HepG2 (cell line): Measurements from ENCODE around the gene TBX3. TPM values are rescaled to one million over a fixed set of nuclear protein-coding genes. Genes with fewer than 3 reads are reported as not detected.

Source experiments
- AFF4 ChIP-seq: sonication (generic); formaldehyde crosslinking; IDR thresholded peaks from 2 replicates; pipeline ENCODE4 v1.4.0; 2020; ENCODE audit warnings: missing genetic modification reagents
- ATF4 ChIP-seq, 2 experiments: fragments of 450-650 bp in 1 of 2; sonication (generic) in 1 of 2; formaldehyde crosslinking; IDR thresholded peaks; 2 replicates each; pipeline versions ENCODE4 v1.5.0 to v1.8.0; 2020 to 2022; ENCODE audit warnings: mild to moderate bottlenecking in 1 of 2, missing genetic modification reagents in 1 of 2
- BRD4 ChIP-seq: sonication (generic); formaldehyde crosslinking; IDR thresholded peaks from 2 replicates; pipeline ENCODE4 v1.4.0; 2020; ENCODE audit warnings: missing genetic modification reagents
- ELF1 ChIP-seq: sonication (generic); formaldehyde crosslinking; IDR thresholded peaks from 2 replicates; pipeline ENCODE4 v1.4.0; 2020; ENCODE audit warnings: missing genetic modification reagents
- HMGA1 ChIP-seq: sonication (generic); formaldehyde crosslinking; conservative IDR thresholded peaks from 2 replicates; pipeline ENCODE4 v1.4.0; 2020; ENCODE audit warnings: missing genetic modification reagents
- MLX ChIP-seq: IDR thresholded peaks from 2 replicates; pipeline ENCODE4 v1.6.1; 2016
- NR1H2 ChIP-seq: sonication (generic); formaldehyde crosslinking; IDR thresholded peaks from 2 replicates; pipeline ENCODE4 v1.8.1; 2022; ENCODE audit warnings: low read depth, missing genetic modification reagents, borderline replicate concordance
- POLR2A ChIP-seq, 2 experiments: IDR thresholded peaks; 2 replicates each; pipeline ENCODE4 v1.6.1; 2011; ENCODE audit warnings: low read depth in 2 of 2, low read length in 2 of 2, mild to moderate bottlenecking in 1 of 2, moderate library complexity in 1 of 2; ENCODE audit not compliant: insufficient read depth in 1 of 2
- RXRA ChIP-seq: sonication (generic); formaldehyde crosslinking; IDR thresholded peaks from 2 replicates; pipeline ENCODE4 v1.5.1; 2020; ENCODE audit warnings: missing genetic modification reagents
- SMAD1 ChIP-seq: sonication (generic); formaldehyde crosslinking; IDR thresholded peaks from 2 replicates; pipeline ENCODE4 v1.4.0; 2020; ENCODE audit warnings: missing genetic modification reagents, low read depth, mild to moderate bottlenecking, borderline replicate concordance
- SMARCE1 ChIP-seq: fragments of 450-650 bp; IDR thresholded peaks from 2 replicates; pipeline ENCODE4 v1.6.1; 2017; ENCODE audit warnings: borderline replicate concordance
- ZNF274 ChIP-seq: sonication (generic); formaldehyde crosslinking; IDR thresholded peaks from 2 replicates; pipeline ENCODE4 v1.5.1; 2020; ENCODE audit warnings: mild to moderate bottlenecking, missing genetic modification reagents
- ZNF569 ChIP-seq: sonication (generic); formaldehyde crosslinking; IDR thresholded peaks from 2 replicates; pipeline ENCODE4 v1.5.0; 2020; ENCODE audit warnings: mild to moderate bottlenecking, missing genetic modification reagents, moderate library complexity, borderline replicate concordance
- ZNF576 ChIP-seq: sonication (generic); formaldehyde crosslinking; IDR thresholded peaks from 2 replicates; pipeline ENCODE4 v1.4.0; 2020; ENCODE audit warnings: mild to moderate bottlenecking, missing genetic modification reagents
- ZNF616 ChIP-seq: sonication (generic); formaldehyde crosslinking; IDR thresholded peaks from 2 replicates; pipeline ENCODE4 v1.5.0; 2020; ENCODE audit warnings: low read depth, mild to moderate bottlenecking, missing genetic modification reagents
- ZNF660 ChIP-seq: sonication (generic); formaldehyde crosslinking; IDR thresholded peaks from 2 replicates; pipeline ENCODE4 v1.5.1; 2020; ENCODE audit warnings: mild to moderate bottlenecking, low read depth, missing genetic modification reagents, borderline replicate concordance
- ZNF790 ChIP-seq: sonication (generic); formaldehyde crosslinking; IDR thresholded peaks from 2 replicates; pipeline ENCODE4 v1.8.0; 2022; ENCODE audit warnings: missing genetic modification reagents, mild to moderate bottlenecking, borderline replicate concordance
- polyA plus RNA-seq, 8 experiments: library from polyadenylated mRNA; depleted of rRNA in 3 of 8; stranded (reverse) in 7 of 8; unstranded in 1 of 8; fragments of >200 nt; fragmentation: Illumina TruSeq in 4 of 8; extraction: Trizol in 4 of 8; gene quantifications; 2 replicates each; pipeline versions ENCODE4 v1.2.1 to v1.2.3, GENCODE V29; 2011 to 2016; ENCODE audit warnings: low read depth in 4 of 8, missing spikeins in 1 of 8, mixed read lengths in 1 of 8; ENCODE audit not compliant: insufficient read depth in 1 of 8
- total RNA-seq, 5 experiments: library from RNA; depleted of rRNA; stranded (reverse); fragments of >200 nt; fragmentation: Illumina TruSeq; extraction: Trizol; gene quantifications; 2 replicates each; pipeline ENCODE4 v1.2.3, GENCODE V29; 2016; ENCODE audit warnings: low read depth in 1 of 5
- TF ChIP-seq, protein P1 (sequence below): IDR thresholded peaks from 2 replicates; pipeline ENCODE4 v1.6.1; 2012; ENCODE audit warnings: inconsistent platforms
- TF ChIP-seq, protein P2 (sequence below): sonication (generic); formaldehyde crosslinking; IDR thresholded peaks from 2 replicates; pipeline ENCODE4 v1.4.0; 2020; ENCODE audit warnings: low read depth, mild to moderate bottlenecking, missing genetic modification reagents
- TF ChIP-seq, protein P3 (sequence below): sonication (generic); formaldehyde crosslinking; IDR thresholded peaks from 2 replicates; pipeline ENCODE4 v1.5.1; 2020; ENCODE audit warnings: missing genetic modification reagents, mild to moderate bottlenecking, borderline replicate concordance

The TBX3 gene
- total and polyA plus RNA-seq, 2 of the 13 experiments (the other 11 are each of a cell fraction or from before 2014, with no cell fraction given): 27.1 to 42.4 TPM

- TF ChIP-seq, protein P1, sequence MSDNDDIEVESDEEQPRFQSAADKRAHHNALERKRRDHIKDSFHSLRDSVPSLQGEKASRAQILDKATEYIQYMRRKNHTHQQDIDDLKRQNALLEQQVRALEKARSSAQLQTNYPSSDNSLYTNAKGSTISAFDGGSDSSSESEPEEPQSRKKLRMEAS: peak; percentile 57; the same call in 1 of the 2 replicates
- TF ChIP-seq HMGA1 (CRISPR knock-in tag): no peak
- no peak for TF ChIP-seq NR1H2 (CRISPR knock-in tag)
- TF ChIP-seq ZNF616: no peak
- peak in 1 of 2 experiments; percentile 46; a peak in 1 of 4 replicates for TF ChIP-seq POLR2A (IDR thresholded peaks at IDR 0.05; ENCODE audit: insufficient read depth in 1 of 2, low read depth in 2 of 2, low read length in 2 of 2)
- no peak for TF ChIP-seq ZNF274 (CRISPR knock-in tag)
- TF ChIP-seq SMAD1 (CRISPR knock-in tag): no peak
- TF ChIP-seq RXRA: peak; percentile 90; the same call in 1 of the 2 replicates
- no peak for TF ChIP-seq SMARCE1
- TF ChIP-seq ZNF660 (CRISPR knock-in tag): no peak
- TF ChIP-seq ATF4 (CRISPR knock-in tag; IDR thresholded peaks at IDR 0.05): peak in 1 of 2 experiments; percentile 89; a peak in 2 of 4 replicates
- peak; percentile 78 for TF ChIP-seq ELF1 (CRISPR knock-in tag)
- TF ChIP-seq BRD4 (CRISPR knock-in tag): no peak; the same call in 1 of the 2 replicates
- no peak for TF ChIP-seq AFF4 (CRISPR knock-in tag)
- TF ChIP-seq ZNF790 (CRISPR knock-in tag): no peak
- TF ChIP-seq, protein P2, sequence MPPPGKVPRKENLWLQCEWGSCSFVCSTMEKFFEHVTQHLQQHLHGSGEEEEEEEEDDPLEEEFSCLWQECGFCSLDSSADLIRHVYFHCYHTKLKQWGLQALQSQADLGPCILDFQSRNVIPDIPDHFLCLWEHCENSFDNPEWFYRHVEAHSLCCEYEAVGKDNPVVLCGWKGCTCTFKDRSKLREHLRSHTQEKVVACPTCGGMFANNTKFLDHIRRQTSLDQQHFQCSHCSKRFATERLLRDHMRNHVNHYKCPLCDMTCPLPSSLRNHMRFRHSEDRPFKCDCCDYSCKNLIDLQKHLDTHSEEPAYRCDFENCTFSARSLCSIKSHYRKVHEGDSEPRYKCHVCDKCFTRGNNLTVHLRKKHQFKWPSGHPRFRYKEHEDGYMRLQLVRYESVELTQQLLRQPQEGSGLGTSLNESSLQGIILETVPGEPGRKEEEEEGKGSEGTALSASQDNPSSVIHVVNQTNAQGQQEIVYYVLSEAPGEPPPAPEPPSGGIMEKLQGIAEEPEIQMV (CRISPR knock-in tag): no peak
- TF ChIP-seq, protein P3, sequence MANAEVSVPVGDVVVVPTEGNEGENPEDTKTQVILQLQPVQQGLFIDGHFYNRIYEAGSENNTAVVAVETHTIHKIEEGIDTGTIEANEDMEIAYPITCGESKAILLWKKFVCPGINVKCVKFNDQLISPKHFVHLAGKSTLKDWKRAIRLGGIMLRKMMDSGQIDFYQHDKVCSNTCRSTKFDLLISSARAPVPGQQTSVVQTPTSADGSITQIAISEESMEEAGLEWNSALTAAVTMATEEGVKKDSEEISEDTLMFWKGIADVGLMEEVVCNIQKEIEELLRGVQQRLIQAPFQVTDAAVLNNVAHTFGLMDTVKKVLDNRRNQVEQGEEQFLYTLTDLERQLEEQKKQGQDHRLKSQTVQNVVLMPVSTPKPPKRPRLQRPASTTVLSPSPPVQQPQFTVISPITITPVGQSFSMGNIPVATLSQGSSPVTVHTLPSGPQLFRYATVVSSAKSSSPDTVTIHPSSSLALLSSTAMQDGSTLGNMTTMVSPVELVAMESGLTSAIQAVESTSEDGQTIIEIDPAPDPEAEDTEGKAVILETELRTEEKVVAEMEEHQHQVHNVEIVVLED (CRISPR knock-in tag): peak; percentile 28; the same call in 1 of the 2 replicates
- peak; percentile 82 for TF ChIP-seq MLX
- no peak for TF ChIP-seq ZNF569 (CRISPR knock-in tag)
- no peak for TF ChIP-seq ZNF576 (CRISPR knock-in tag)
Measured at GRCh38 chr12:114655934-114656749, 27.8 kb downstream of the TBX3 start (continued).
